Measurements from ENCODE around the gene RPP14.

RPP14 gene

DNA sequence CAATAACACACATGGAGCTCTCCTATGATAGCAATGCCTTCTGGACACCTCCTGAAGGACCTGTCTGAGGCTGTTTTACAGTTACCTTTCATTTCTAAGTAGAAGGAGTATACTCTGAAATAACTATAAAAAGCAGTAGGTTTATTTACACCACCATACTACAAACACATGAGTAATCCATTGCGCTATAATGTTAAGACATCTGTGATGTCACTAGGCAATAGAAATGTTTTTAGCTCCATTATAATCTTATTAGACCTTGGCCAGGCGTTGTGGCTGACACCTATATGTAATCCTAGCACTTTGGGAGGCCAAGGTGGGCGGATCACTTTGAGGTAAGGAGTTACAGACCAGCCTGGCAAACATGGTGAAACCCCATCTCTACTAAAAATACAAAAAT is 51.4 kb downstream of the RPP14 start:
- DNase-seq (ENCODE audit: low read depth), result no peak

DNA sequence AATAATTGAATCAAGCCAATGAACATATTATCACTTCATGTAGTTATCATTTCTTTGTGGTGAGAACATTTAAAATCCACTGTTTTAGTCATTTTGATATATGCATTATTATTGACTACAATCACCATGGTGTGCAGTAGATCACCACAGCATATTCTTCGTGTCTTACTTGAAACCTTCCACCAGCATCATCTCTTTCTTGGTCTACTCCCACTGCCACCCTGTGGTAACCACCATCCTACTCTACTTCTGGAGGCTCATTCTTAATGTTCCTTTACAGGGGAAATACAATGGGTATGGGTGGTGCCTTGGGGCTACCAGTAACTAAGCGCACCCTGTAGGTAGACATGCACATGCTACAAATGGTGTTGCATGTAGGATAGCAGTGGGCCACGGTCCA is 52.0 kb downstream of the RPP14 start:
- DNase-seq (ENCODE audit: low read depth), result no peak

DNA sequence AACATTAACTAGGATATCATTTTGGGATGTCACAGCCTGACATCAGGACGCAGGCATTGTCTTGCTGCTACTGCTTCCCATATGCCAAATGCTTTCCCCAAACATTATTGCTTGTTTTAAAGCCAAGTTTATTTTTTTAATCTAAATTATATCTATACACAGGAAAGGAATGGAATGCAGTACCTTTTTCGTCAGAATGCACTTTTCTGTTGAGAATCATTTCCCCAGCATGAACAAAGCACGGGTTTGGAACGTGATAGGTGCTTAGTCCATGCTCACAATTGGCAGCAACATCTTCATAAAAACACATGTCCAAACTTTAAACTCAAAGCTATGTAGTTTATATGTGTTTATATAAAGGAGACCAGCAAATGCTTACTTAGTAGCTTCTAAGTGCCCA is 52.8 kb downstream of the RPP14 start:
- DNase-seq (ENCODE audit: low read depth), result no peak

DNA sequence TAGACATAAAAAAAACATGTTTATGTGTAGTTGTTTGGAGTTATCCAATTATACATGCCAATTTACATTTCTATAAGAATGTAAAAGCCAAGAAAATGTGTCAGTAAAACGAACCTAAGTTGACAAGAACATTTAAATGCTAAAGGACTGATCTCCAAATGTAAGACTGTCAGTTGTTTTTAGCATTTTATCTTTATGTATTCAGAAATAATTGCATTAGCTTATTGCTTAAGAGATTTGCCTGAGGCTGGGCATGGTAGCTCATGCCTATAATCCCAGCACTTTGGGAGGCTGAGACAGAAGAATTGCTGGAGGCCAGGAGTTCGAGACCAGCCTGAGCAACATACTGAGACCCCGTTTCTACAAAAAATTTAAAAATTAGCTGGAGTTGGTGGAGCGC is 53.6 kb downstream of the RPP14 start:
- DNase-seq (ENCODE audit: low read depth), result no peak

DNA sequence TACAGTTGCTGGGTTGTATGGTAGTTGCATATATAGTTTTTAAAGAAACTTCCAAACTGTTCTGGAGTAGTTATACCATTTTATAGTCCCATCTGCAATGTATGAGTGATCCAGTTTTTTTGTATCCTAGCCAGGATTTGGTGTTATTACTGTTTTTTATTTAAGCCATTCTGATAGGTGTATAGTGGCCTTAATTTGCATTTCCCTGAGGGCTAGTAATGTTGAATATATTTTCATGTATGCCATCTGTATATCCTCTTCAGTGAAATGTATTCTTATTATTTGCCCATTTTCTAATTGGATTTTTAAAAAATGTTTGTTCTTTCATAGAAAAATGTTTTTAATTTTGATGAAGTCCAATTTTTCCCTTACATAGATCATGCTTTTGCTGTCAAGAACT is 55.8 kb downstream of the RPP14 start:
- DNase-seq (ENCODE audit: low read depth), result no peak

DNA sequence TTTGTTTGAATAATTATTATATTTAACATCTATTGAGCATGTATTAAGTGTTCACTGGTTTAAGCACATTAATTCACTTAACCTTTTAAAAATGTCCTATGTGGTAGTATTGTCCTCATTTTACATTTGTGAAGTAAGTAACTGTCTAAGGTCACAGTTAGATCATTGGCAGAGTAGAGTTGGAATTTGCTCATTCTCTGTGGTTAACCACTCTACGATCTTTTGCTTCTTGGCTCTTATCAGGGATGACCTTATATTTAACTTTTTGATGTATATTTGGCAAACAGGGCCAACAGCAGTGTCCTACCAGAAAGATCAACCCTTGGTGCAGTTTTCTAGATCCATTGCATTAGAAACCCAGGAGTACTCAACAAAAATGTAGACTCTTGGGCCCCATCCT is 60.7 kb downstream of the RPP14 start:
- no peak for DNase-seq (ENCODE audit: low read depth)

DNA sequence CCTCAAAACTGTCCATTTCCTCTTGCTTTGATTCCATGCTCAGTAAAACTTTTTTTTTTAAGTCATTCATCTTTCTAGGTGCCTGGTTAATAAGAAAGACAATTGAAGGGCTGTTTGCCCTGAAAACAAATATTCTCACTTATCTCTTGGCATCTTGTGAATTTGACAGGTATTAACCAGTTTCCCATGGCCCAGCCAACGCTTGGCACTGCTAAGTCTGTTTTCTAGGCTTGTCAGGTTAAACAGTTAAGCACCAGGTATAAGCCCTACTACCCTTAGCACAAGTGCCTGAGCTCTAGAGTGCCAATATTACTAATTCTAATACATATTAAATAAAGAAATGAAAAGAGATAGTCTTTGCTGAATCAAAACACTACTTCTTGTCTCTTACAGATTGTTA is 63.0 kb downstream of the RPP14 start:
- no peak for DNase-seq (ENCODE audit: low read depth)

Data from activated T-cell treated with anti-CD3 and anti-CD28 coated beads for 1 hour (primary cell).